Germinal center (tissue), 1 donor: ENCODE measurements around the gene APEH.
"Not testable (repeated sequence)": the region's sequence is repeated elsewhere in the genome, so short reads cannot be mapped to it uniquely, and the experiment has no call there.

Experiments
- DNase-seq: peaks from one replicate; pipeline ENCODE4 v3.0.0; 2012; ENCODE audit warnings: mixed read lengths, low spot score

Gene APEH

GRCh38 chr3:49668861-49669260 lies 5.3 kb upstream of the APEH start:
- DNase-seq, result no peak

GRCh38 chr3:49669352-49669751 lies 4.8 kb upstream of the APEH start:
- DNase-seq, result no peak

GRCh38 chr3:49670940-49671290 lies 3.2 kb upstream of the APEH start:
- DNase-seq, result no peak

- peak; percentile 83 for DNase-seq
Measured at GRCh38 chr3:49671291-49672288, 2.6 kb upstream of the APEH start.

GRCh38 chr3:49673121-49673714 lies 933 bp upstream of the APEH start:
- DNase-seq, result peak; percentile 10

- no peak for DNase-seq
Measured at GRCh38 chr3:49674497-49674983, 389 bp downstream of the APEH start.

GRCh38 chr3:49675912-49676311 lies 1.8 kb downstream of the APEH start:
- no peak for DNase-seq

- no peak for DNase-seq
Measured at GRCh38 chr3:49680493-49681231, 6.5 kb downstream of the APEH start.

- no peak for DNase-seq
Measured at GRCh38 chr3:49681232-49681522, 7.0 kb downstream of the APEH start.

- DNase-seq, result no peak
Measured at GRCh38 chr3:49681543-49681942, 7.4 kb downstream of the APEH start.

- no peak for DNase-seq
Measured at GRCh38 chr3:49683162-49683561, 9.0 kb downstream of the APEH start.

GRCh38 chr3:49684453-49684852 lies 10.3 kb downstream of the APEH start:
- DNase-seq, result not testable (repeated sequence)

GRCh38 chr3:49685103-49685502 lies 11.0 kb downstream of the APEH start:
- not testable (repeated sequence) for DNase-seq

GRCh38 chr3:49685846-49686245 lies 11.7 kb downstream of the APEH start:
- not testable (repeated sequence) for DNase-seq

- not testable (repeated sequence) for DNase-seq
Measured at GRCh38 chr3:49686346-49686745, 12.2 kb downstream of the APEH start.

- not testable (repeated sequence) for DNase-seq
Measured at GRCh38 chr3:49686769-49687423, 12.7 kb downstream of the APEH start.

GRCh38 chr3:49687424-49687795 lies 13.3 kb downstream of the APEH start:
- DNase-seq, result not testable (repeated sequence)

- DNase-seq, result not testable (repeated sequence)
Measured at GRCh38 chr3:49688338-49689045, 14.3 kb downstream of the APEH start.

GRCh38 chr3:49689046-49689907 lies 15.1 kb downstream of the APEH start, which contains the start of the genes MST1 and RNF123:
MST1 (minus strand) TSS chr3:49689474; CDS start chr3:49688691, 783 bp downstream.
RNF123 (plus strand) TSS chr3:49689557; CDS start chr3:49691166, 1,609 bp downstream.
- peak; percentile 90 for DNase-seq

- not testable (repeated sequence) for DNase-seq
Measured at GRCh38 chr3:49689908-49690624, 15.9 kb downstream of the APEH start.
